ENCODE data around the gene STK39. TPM values are rescaled to one million over a fixed set of nuclear protein-coding genes. Genes with fewer than 3 reads are reported as not detected.
A peak's percentile ranks its signal among the peaks of the same experiment; 100 is the strongest.
"Not testable (repeated sequence)": the region's sequence is repeated elsewhere in the genome, so short reads cannot be mapped to it uniquely, and the experiment has no call there.

Gene STK39
- total RNA-seq, 2 donors from 2014 or later = 21.8 to 43.1 TPM

DNA sequence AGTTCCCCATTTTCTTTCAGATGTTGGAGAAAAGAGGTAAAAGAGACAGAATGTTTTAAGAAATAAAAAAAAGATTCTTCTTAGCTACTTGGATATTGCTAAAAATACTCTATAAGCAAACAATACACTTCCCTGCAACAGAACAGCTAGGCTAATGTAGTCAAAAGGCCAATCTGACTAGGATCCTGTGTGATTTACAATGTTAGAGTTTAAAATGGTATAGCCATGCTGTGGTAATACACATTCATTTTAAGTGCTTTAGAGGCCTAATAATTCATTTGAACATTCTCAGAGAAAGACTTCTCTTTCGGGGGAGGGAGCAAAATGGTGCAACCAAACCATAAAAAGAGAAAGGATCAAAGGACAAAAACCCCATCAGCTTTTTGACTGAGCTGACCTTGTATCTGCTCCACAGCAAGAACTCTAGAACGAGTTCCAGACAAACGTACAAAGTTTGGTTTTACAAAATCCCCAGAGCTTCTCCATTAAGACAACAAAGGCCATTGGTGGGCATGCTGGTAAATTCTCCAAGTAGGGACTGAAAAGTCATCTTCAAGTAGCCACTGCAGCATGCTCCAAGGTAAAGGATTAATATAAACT, 200.2 kb downstream of the STK39 start:
- no peak overlapping the region for H3K27ac Mint-ChIP-seq
- DNase-seq (ENCODE audit: low spot score in 2 of 2) = no peak
- H3K36me3 Mint-ChIP-seq = peaks cover 0 to 13% of the 10 kb centered on the region in 2 donors
- no peak for ATAC-seq
- H3K9me3 Mint-ChIP-seq = no peaks in the 10 kb centered on the region

DNA sequence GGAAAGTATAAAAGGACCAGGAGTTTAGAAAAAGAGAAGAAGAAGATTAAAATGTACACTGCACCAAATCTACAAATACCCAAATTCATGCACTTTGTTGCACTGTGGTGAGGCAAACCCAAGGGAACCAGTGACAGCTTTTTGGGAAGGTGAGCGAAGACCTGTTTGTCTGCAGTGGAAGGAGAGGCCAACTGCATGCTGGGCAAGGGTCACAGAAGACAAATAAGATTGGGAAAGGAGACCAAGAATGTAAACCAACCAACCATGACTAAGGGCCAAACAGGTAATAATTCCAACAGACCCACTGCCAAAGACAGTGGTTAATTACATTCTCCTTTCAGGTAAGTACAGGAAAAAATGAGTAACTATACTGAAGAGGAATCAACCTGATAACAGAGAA, 202.8 kb downstream of the STK39 start:
- H3K9me3 Mint-ChIP-seq = no peaks in the 10 kb centered on the region
- no peak for ATAC-seq
- no peak overlapping the region for H3K27ac Mint-ChIP-seq
- H3K36me3 Mint-ChIP-seq = peaks cover 0 to 9% of the 10 kb centered on the region in 2 donors
- DNase-seq (ENCODE audit: low spot score in 2 of 2) = no peak

DNA sequence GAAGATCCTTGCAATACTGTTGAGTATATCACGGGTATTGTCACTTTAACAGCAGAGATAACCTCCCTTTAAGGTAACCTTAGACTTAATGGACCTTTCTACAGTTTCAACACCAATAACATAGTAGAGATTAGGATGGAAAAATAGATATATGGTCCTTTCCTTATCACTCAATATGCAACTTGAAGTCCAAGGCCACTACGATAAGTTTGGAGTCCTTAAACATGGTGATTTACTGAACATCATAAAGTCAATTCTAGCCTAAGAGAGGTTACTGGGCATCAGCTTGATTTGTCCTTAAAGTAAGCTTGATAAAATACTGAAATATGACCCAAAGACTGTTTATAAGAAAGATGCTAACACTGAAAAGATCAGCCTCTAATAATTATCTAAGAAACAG, 203.2 kb downstream of the STK39 start:
- Mint-ChIP-seq H3K9me3 (no peaks in the 10 kb centered on the region), H3K36me3 (peaks cover 0 to 5% of the 10 kb centered on the region in 2 donors), H3K27ac (no peak overlapping the region)
- ATAC-seq (no peak), DNase-seq (ENCODE audit: low spot score in 2 of 2) (no peak)

DNA sequence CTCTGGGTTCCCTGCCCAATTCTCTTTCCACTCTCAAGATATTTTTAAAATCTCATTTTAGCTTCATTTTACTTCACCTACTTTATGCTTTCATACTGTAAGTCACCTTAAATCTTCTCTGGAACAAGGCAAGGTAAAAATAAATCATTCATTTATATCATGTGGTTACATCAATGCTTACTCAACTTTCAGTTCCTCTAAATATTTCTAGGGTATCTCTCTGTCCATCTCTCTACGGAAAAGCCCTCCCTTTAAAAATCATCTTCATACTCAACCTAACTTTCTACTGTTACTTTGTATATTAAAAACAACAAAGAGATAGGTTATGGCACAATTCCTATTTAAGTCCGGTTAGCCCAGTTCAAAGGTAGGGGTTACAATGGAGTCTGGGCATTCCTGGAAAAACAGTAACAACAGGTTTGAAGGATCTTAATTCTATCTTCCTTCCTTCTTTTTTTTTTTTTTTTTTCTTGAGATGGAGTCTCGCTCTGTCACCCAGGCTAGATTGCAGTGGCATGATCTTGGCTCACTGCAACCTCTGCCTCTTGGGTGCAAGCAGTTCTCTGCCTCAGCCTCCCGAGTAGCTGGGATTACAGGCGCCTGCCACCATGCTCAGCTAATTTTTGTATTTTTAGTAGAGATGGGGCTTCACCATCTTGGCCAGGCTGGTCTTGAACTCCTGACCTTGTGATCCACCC, 205.1 kb downstream of the STK39 start:
- H3K9me3 Mint-ChIP-seq; ATAC-seq; DNase-seq (ENCODE audit: low spot score in 2 of 2); H3K36me3 Mint-ChIP-seq; H3K27ac Mint-ChIP-seq: not testable (repeated sequence)

DNA sequence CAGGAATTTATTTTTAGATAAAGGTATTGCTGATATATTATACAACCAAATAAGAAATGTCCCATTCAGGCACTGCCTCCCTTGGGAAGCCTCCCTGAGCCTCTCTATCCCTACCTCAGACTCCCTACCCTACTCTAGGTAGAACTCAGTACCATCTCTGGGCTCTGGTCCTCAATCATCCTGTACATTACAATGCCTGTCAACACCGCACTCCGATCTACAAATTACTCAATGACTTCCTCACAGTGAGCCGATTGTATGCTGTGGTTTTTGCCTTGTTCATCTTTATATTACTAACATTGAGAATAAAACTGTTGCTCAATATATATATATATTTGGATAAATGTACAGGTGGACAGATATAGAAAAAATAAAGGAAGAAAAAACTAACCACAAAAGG, 207.5 kb downstream of the STK39 start:
- DNase-seq (ENCODE audit: low spot score in 2 of 2) = no peak
- Mint-ChIP-seq H3K9me3 (no peaks in the 10 kb centered on the region), H3K36me3 (peaks cover 0 to 4% of the 10 kb centered on the region in 2 donors), H3K27ac (no peak overlapping the region)
- no peak for ATAC-seq

DNA sequence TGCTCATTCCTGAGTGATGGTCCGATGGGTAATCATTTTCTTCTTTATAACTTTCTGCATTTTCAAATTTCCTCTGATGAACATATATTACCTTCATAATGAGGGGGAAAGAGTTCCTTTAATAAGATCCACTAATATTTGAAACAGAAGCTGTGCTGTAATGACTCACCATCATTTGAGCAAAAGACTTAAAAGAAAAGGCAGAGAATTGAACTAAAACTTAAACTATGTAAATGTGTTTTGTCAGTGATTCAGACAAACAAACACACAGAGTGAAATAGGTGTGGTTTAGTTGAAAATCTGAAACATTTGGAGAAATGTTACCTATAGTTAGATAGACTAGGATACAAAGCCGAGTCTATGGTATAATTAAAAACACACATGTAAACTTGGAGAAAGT, 209.6 kb downstream of the STK39 start:
- DNase-seq (ENCODE audit: low spot score in 2 of 2) (no peak), ATAC-seq (no peak)
- Mint-ChIP-seq H3K36me3 (peaks cover 0 to 4% of the 10 kb centered on the region in 2 donors), H3K9me3 (no peaks in the 10 kb centered on the region), H3K27ac (no peak overlapping the region)

DNA sequence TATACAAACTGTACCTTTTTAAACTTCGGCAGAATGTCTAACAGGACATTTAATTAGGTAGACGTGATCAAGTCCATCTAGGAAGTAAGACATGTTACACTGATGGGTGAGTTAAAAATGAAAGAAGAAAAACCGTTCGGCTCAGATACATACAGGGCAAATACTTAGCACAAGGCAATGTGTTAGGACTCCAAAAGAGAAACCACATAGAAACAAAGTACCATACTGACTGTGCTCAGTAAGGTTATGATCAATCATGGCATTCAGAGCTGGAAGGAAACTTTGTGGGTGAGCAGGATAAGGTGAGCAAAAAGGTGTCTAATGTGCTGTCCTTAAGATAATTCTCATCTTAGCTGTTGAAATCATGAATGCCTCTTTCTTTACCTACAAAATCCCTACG, 211.9 kb downstream of the STK39 start:
- H3K9me3 Mint-ChIP-seq = no peaks in the 10 kb centered on the region
- DNase-seq (ENCODE audit: low spot score in 2 of 2) = no peak
- ATAC-seq = peak; percentile 61 to 88
- no peak overlapping the region for H3K27ac Mint-ChIP-seq
- peaks cover 0 to 4% of the 10 kb centered on the region in 2 donors for H3K36me3 Mint-ChIP-seq

DNA sequence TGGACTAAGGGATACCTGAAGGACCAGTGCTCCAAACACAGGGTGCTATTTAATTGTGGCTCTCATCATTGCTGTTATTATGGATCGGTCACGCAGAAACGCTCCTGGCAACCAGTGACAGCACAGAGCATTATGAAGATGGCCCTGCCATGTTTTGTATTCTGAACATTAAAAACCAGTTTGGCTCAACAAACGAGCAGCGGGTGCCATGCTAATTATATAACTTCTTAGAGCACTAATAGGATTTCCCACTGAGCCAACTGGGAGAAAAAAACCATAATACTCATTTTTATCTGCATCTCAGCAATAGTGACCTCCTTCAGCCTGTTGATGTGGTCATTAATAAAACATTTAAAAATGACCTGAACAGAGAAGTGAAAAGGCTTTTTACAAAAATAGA, 212.8 kb downstream of the STK39 start:
- Mint-ChIP-seq H3K27ac (no peak overlapping the region), H3K36me3 (peaks cover 0 to 4% of the 10 kb centered on the region in 2 donors), H3K9me3 (no peaks in the 10 kb centered on the region)
- DNase-seq (ENCODE audit: low spot score in 2 of 2) = no peak
- no peak for ATAC-seq

DNA sequence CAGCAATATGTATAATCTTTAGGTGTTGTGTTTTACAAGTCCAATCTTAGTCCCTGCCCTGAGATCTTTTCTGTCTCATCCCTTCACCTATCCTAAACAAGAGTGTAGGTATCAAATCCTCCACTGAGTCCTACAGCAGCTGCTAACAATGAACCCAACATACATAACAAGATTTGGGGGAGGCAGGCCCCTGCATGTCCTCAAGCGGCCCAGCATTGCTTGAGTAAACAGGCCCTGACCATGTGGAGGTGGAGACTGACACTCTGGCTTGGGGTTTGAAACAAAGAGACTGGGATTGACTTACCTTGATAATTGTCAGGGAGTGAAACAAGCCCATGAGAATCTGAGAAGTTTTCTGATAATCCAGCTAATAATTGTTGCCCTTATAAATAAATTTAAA, 213.4 kb downstream of the STK39 start:
- ATAC-seq (no peak), DNase-seq (ENCODE audit: low spot score in 2 of 2) (no peak)
- Mint-ChIP-seq H3K36me3 (peaks cover 0 to 4% of the 10 kb centered on the region in 2 donors), H3K9me3 (no peaks in the 10 kb centered on the region), H3K27ac (no peak overlapping the region)

DNA sequence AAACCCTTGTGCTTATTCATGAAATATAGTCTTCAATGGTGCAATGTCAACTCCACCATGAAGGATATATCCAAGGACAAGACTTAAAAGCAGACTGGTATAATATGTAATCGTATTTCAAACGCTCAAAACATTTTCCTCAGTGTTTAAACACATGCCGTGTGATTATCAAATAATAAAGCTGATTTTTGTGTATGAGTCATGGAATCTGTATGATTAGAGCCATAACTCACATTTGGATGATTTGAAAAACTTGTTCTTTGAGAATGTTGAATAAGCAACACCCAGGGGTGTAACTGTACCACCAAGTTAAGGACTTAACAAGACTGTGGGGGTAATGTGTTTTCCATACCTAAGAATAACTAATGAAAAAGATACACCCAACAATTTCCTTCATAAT, 215.3 kb downstream of the STK39 start:
- Mint-ChIP-seq H3K36me3 (peaks cover 0 to 4% of the 10 kb centered on the region in 2 donors), H3K9me3 (no peaks in the 10 kb centered on the region), H3K27ac (peak overlapping the region in 1 of 2 donors; percentile 36)
- no peak for ATAC-seq
- no peak for DNase-seq (ENCODE audit: low spot score in 2 of 2)

DNA sequence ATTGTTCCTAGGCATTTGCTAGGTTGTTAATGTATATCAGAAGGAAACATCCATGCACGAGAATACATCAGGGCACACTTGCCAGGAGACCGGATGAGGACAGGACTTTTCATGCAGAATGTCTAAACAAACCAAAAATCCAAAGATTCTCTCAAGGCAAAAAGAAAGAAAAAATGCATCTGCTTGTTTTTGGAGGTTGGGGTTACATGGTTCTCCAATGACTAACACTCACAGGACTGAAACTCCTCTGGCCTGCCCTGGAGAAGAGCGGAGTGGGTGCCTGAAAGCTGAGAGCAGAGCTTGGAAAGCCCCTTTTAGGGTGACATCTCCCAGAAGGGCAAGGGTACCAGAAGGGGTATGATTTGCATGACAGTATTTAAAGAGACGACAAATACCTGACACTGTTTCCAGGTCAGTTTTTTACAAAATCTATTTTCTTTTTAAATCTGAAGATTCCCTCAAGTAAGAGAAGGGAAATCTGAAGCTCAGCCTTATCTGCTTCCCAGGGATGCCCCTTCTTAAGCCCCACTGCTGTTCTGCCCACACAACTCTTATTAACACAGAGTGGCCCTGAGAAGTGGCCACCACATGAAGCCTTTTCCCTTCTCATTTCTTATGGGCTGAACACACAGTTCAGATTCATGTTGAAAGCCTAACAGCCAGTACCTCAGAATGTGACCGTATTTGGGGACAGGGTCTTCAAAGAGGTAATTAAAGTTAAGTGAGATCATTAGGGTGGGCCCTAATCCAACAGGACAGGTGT, 216.4 kb downstream of the STK39 start:
- ATAC-seq (peak; percentile 83 to 84), DNase-seq (ENCODE audit: low spot score in 2 of 2) (no peak)
- H3K9me3 Mint-ChIP-seq = no peaks in the 10 kb centered on the region
- peak overlapping the region in 1 of 2 donors; percentile 55 for H3K27ac Mint-ChIP-seq
- peaks cover 6% of the 10 kb centered on the region in 2 donors for H3K36me3 Mint-ChIP-seq

DNA sequence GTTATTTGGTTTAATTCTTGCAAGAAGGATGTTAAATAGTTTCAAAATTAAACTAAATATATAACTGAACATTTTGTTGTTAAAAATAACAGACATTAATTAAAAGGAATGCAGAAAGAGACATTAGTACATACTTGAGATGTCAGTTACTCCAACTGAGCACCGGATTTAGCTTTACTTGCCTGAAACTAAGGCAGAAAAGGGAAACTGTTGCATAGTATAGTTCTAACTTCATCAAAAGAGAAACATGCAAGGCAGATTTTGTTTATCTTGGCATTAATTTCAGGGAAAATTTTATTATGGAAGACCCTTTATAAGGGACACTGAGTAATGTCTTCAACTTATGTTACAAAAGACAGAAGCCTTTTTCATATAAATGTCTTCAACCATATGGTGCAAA, 218.3 kb downstream of the STK39 start:
- Mint-ChIP-seq H3K9me3 (no peaks in the 10 kb centered on the region), H3K36me3 (peaks cover 9 to 15% of the 10 kb centered on the region in 2 donors), H3K27ac (no peak overlapping the region)
- ATAC-seq (no peak), DNase-seq (ENCODE audit: low spot score in 2 of 2) (no peak)

DNA sequence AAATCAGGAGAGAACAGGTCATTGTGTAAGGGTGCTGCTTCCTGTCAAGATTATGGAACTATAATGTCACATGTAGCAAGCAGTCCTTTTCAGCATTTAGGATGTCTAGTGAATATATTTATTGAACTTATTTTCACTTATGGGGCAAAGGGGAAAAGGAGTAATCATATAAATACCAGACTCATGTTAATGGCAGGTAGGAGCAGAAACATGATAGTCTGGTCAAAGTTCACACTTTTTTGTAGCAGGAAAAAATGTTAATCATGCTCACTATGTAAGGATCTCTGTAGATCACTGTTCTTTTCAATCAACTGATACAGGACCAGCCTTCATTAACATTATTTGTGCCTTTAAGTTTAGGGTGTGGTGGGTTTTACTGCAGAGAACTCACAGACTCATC, 219.0 kb downstream of the STK39 start:
- DNase-seq (ENCODE audit: low spot score in 2 of 2) (no peak), ATAC-seq (no peak)
- H3K36me3 Mint-ChIP-seq = peaks cover 9 to 15% of the 10 kb centered on the region in 2 donors
- H3K27ac Mint-ChIP-seq = no peak overlapping the region
- no peaks in the 10 kb centered on the region for H3K9me3 Mint-ChIP-seq

DNA sequence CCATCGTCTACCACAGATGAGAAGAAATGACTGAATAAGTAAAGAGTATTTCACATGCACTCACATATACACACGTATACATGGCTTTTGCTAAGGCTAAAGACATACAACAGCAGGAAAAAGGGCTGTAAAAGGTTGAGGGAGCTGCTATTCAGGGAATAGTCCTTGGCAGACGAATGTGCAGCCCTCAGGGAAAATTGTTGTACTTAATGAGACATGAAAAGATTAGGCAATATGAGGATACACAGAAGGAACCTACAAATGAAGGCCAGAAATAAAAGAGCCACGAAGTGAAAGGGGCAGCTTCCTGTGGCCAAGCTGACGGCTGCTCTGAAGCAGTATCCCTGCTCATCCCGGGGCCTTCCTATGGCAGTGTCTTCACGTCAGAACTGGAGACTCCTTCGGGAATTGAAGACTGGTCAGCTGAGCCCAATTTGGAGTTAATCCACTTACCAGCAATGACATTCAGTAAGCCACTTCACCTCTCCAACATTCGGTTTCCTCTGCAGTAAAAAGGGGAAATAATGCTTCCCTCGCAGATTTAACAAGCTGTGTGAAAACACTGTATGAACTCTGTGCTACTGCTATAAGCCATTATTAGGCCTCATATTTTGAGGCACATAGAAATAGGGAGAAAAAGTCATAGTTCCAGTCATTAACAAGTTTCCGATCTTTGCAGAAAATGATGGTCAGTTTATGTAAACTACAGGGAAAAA, 221.8 kb downstream of the STK39 start:
- peaks cover 9 to 15% of the 10 kb centered on the region in 2 donors for H3K36me3 Mint-ChIP-seq
- no peak for DNase-seq (ENCODE audit: low spot score in 2 of 2)

DNA sequence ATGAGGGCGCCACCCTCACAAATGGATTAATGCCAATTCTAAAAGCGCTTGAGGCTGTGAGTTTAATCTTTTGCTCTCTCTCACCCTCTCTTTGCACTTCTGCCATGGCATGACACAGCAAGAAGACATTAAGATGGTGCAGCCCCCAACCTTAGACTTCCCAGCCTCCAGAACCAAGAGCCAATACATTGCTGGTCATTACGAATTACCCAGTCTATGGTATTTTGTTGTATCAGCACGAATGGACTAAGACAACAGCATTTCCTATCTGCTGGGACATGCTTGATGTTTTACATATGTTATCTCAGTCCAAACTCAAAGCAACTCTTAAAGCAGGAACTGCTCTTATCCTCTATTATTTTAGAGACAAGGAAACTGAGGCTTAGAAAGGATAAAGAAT, 222.9 kb downstream of the STK39 start:
- ATAC-seq (no peak), DNase-seq (ENCODE audit: low spot score in 2 of 2) (no peak)
- no peaks in the 10 kb centered on the region for H3K9me3 Mint-ChIP-seq
- H3K36me3 Mint-ChIP-seq = peaks cover 9 to 15% of the 10 kb centered on the region in 2 donors
- no peak overlapping the region for H3K27ac Mint-ChIP-seq

More for the DNA sequence above, 221.8 kb downstream of the STK39 start:
- Mint-ChIP-seq H3K27ac (no peak overlapping the region), H3K9me3 (no peaks in the 10 kb centered on the region)
- ATAC-seq = no peak

DNA sequence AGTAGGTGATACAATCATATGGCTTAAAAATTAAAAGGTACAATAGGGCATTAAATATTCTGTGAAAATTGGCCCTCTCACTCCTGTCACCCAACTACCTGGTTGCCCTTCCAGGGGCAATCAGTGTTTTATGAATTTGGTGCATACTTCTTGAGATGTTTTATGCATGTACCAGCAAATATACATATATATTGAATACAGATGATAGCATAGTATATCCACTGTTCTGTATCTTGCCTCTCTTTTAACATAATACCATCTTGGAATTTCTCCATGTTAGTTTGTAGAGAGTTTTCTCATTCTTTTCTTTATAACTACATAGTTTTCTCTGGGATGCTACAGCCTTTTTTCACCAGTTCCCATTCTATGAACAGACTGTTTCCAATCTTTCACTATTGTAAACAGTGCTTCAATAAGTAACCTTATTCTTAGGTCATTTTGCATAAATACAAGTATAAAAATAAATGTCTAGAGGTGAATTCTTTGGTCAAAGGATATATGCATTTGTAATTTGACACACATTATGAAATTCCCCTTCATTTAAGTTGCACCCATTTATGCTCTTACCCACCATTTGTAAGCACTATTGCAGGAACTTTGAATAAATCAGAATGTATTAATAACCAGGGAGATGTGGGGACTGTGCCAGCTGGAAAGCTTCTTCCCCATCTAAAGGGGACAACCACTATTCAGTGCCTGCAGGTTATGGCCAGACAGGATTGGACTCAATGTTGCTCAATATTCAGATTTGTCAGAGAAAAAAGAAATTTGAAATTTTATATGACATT, 225.4 kb downstream of the STK39 start:
- DNase-seq (ENCODE audit: low spot score in 2 of 2) (no peak), ATAC-seq (no peak)
- H3K9me3 Mint-ChIP-seq = no peaks in the 10 kb centered on the region
- H3K36me3 Mint-ChIP-seq = peaks cover 9 to 15% of the 10 kb centered on the region in 2 donors
- no peak overlapping the region for H3K27ac Mint-ChIP-seq
